Keratinocyte (primary cell): ENCODE measurements around the gene NELL2. TPM values are rescaled to one million over a fixed set of nuclear protein-coding genes. Genes with fewer than 3 reads are reported as not detected.

Experiments
- DNase-seq: peaks from one replicate; pipeline ENCODE4 v3.0.0-alpha.2; 2011; ENCODE audit warnings: low read depth, missing footprints, low spot score
- FAIRE-seq: peaks from 2 replicates; lab custom pipeline; 2011; peaks lifted over from hg19 to GRCh38; lab: Jason Lieb, UNC
- H2AFZ ChIP-seq: 2 replicates; pipeline ENCODE4 v1.6.0; 2012; ENCODE audit warnings: low read length, control low read depth, inconsistent platforms; ENCODE audit not compliant: control insufficient read depth
- H3K27ac ChIP-seq: 2 replicates; pipeline ENCODE4 v1.5.1; 2011; ENCODE audit warnings: low read length; ENCODE audit not compliant: control insufficient read depth, insufficient read depth
- H3K27me3 ChIP-seq: 3 replicates; pipeline ENCODE4 v1.6.0; 2011; ENCODE audit warnings: low read length; ENCODE audit not compliant: control insufficient read depth, insufficient read depth; ENCODE audit errors: extremely low read depth
- H3K36me3 ChIP-seq, 2 experiments: 2 replicates in 1 of 2; 3 replicates in 1 of 2; pipeline ENCODE4 v1.5.1; 2011; ENCODE audit warnings: low read length in 2 of 2, mild to moderate bottlenecking in 1 of 2; ENCODE audit not compliant: control insufficient read depth in 2 of 2, insufficient read depth in 2 of 2; ENCODE audit errors: extremely low read depth in 1 of 2
- H3K4me1 ChIP-seq: 3 replicates; pipeline ENCODE4 v1.5.1; 2011; ENCODE audit warnings: low read length; ENCODE audit not compliant: control insufficient read depth, insufficient read depth; ENCODE audit errors: extremely low read depth
- H3K4me2 ChIP-seq: 3 replicates; pipeline ENCODE4 v1.6.0; 2011; ENCODE audit warnings: low read depth, low read length; ENCODE audit not compliant: control insufficient read depth, insufficient read depth; ENCODE audit errors: extremely low read depth
- H3K4me3 ChIP-seq, 3 experiments: fragments of 200-600 bp in 1 of 3; sonication (generic) in 1 of 3; 2 replicates in 2 of 3; 3 replicates in 1 of 3; pipeline ENCODE4 v1.5.1; 2011 to 2016; ENCODE audit warnings: low read length in 3 of 3, mild to moderate bottlenecking in 3 of 3, control low read depth in 2 of 3, inconsistent platforms in 1 of 3, low read depth in 1 of 3, mixed read lengths in 1 of 3, mixed run types in 1 of 3, moderate library complexity in 1 of 3; ENCODE audit not compliant: control insufficient read depth in 2 of 3, insufficient read depth in 2 of 3; ENCODE audit errors: extremely low read depth in 1 of 3
- H3K79me2 ChIP-seq: 2 replicates; pipeline ENCODE4 v1.6.0; 2012; ENCODE audit warnings: low read length; ENCODE audit not compliant: control insufficient read depth, insufficient read depth
- H3K9ac ChIP-seq: 3 replicates; pipeline ENCODE4 v1.6.0; 2011; ENCODE audit warnings: low read length; ENCODE audit not compliant: control insufficient read depth, insufficient read depth; ENCODE audit errors: extremely low read depth
- H3K9me1 ChIP-seq: 3 replicates; pipeline ENCODE4 v1.6.0; 2011; ENCODE audit warnings: low read length; ENCODE audit not compliant: control insufficient read depth, insufficient read depth; ENCODE audit errors: extremely low read depth
- H3K9me3 ChIP-seq: 2 replicates; pipeline ENCODE4 v1.5.1; 2012; ENCODE audit warnings: low read depth, low read length; ENCODE audit not compliant: control insufficient read depth
- H4K20me1 ChIP-seq: 3 replicates; pipeline ENCODE4 v1.6.0; 2011; ENCODE audit warnings: low read length; ENCODE audit not compliant: control insufficient read depth, insufficient read depth; ENCODE audit errors: extremely low read depth
- CTCF ChIP-seq, 3 experiments: IDR thresholded peaks in 1 of 3; conservative IDR thresholded peaks in 1 of 3; optimal IDR thresholded peaks in 1 of 3; 2 replicates in 2 of 3; 3 replicates in 1 of 3; pipeline versions ENCODE3 to v1.5.1; 2011; ENCODE audit warnings: low read length in 3 of 3, mild to moderate bottlenecking in 3 of 3, moderate library complexity in 2 of 3, control low read depth in 1 of 3, inconsistent platforms in 1 of 3; ENCODE audit not compliant: insufficient read depth in 2 of 3; ENCODE audit errors: extremely low read depth in 1 of 3
- EZH2 ChIP-seq: IDR thresholded peaks from one replicate; pipeline ENCODE4 v1.6.1; 2012; ENCODE audit warnings: inconsistent platforms, mild to moderate bottlenecking, low read length, moderate library complexity
- dilution Hi-C: fragments of 300-500 bp; cut with MboI; formaldehyde crosslinking; loops from one replicate; pipeline ENCODE4 v1.7.0; 2020; ENCODE audit warnings: low sequenced_read_pairs; ENCODE audit not compliant: extremely low pct_ligation_motif_present
- polyA plus RNA-seq, 5 experiments: library from polyadenylated mRNA; depleted of rRNA in 3 of 5; stranded (reverse) in 3 of 5; stranded (forward) in 1 of 5; unstranded in 1 of 5; fragments of >200 nt; gene quantifications; 1 replicate in 1 of 5; 2 replicates in 3 of 5; 3 replicates in 1 of 5; pipeline versions ENCODE4 v1.2.1 to v1.2.3, GENCODE V29; 2011 to 2012; ENCODE audit warnings: missing spikeins in 2 of 5, low read depth in 1 of 5, low replicate concordance in 1 of 5

Gene NELL2
- polyA plus RNA-seq, 1 donor (not counting 4 experiments of a cell fraction or from before 2014, with no cell fraction given) = 0.58 TPM

GRCh38 chr12:44858226-44858855, 17.8 kb downstream of the NELL2 start:
- dilution Hi-C loops = no loop called here
- Histone ChIP-seq H3K9me1 (no peaks in the 10 kb centered on the region), H3K4me1 (no peaks in the 10 kb centered on the region), H2AFZ (no peak overlapping the region), H3K9ac (no peak overlapping the region), H4K20me1 (no peaks in the 10 kb centered on the region), H3K4me3 (no peak overlapping the region), H3K27me3 (no peaks in the 10 kb centered on the region), H3K36me3 (no peaks in the 10 kb centered on the region), H3K27ac (no peak overlapping the region), H3K9me3 (no peaks in the 10 kb centered on the region), H3K4me2 (no peak overlapping the region), H3K79me2 (no peaks in the 10 kb centered on the region)
- DNase-seq = no peak
- TF ChIP-seq CTCF (optimal IDR thresholded peaks at IDR 0.05 in 1 of 3, IDR thresholded peaks at IDR 0.05 in 1 of 3, conservative IDR thresholded peaks at IDR 0.05 in 1 of 3; ENCODE audit: extremely low read depth in 1 of 3, insufficient read depth in 2 of 3, low read length in 3 of 3) (no peak), EZH2 (no peak)
- no peak for FAIRE-seq

GRCh38 chr12:44852483-44852882, 23.6 kb downstream of the NELL2 start:
- H3K9me3 ChIP-seq = no peaks in the 10 kb centered on the region
- dilution Hi-C loops = no loop called here

More at GRCh38 chr12:44852483-44852882, 23.6 kb downstream of the NELL2 start:
- H3K9me1 ChIP-seq = no peaks in the 10 kb centered on the region
- no peak for DNase-seq
- no peak overlapping the region for H3K4me2 ChIP-seq
- H3K4me1 ChIP-seq = peaks cover 3% of the 10 kb centered on the region
- no peak overlapping the region for H3K4me3 ChIP-seq
- no peak overlapping the region for H3K9ac ChIP-seq
- H4K20me1 ChIP-seq = no peaks in the 10 kb centered on the region
- no peak for FAIRE-seq
- TF ChIP-seq EZH2 (no peak), CTCF (optimal IDR thresholded peaks at IDR 0.05 in 1 of 3, IDR thresholded peaks at IDR 0.05 in 1 of 3, conservative IDR thresholded peaks at IDR 0.05 in 1 of 3; ENCODE audit: extremely low read depth in 1 of 3, insufficient read depth in 2 of 3, low read length in 3 of 3) (no peak)
- H3K36me3 ChIP-seq = no peaks in the 10 kb centered on the region
- H3K27me3 ChIP-seq = no peaks in the 10 kb centered on the region
- H3K27ac ChIP-seq = no peak overlapping the region
- no peaks in the 10 kb centered on the region for H3K79me2 ChIP-seq
- H2AFZ ChIP-seq = no peak overlapping the region
